NT2/D1 (cell line): ENCODE measurements around the gene TBC1D19.

ENCODE experiments used
- DNase-seq: peaks from one replicate; pipeline ENCODE4 v3.0.0-alpha.2; 2011; ENCODE audit warnings: low read depth, low spot score
- H3K27me3 ChIP-seq: 2 replicates; pipeline ENCODE4 v1.6.0; 2011; ENCODE audit warnings: mild to moderate bottlenecking; ENCODE audit not compliant: insufficient read length, insufficient read depth
- H3K36me3 ChIP-seq: 2 replicates; pipeline ENCODE4 v1.6.1; 2011; ENCODE audit warnings: mild to moderate bottlenecking, low read length, mixed read lengths; ENCODE audit not compliant: insufficient read depth, insufficient read length
- H3K4me1 ChIP-seq: 2 replicates; pipeline ENCODE4 v1.5.1; 2011; ENCODE audit not compliant: insufficient read depth, insufficient read length
- H3K4me3 ChIP-seq: 2 replicates; pipeline ENCODE4 v1.5.1; 2011; ENCODE audit warnings: low read depth; ENCODE audit not compliant: insufficient read length
- H3K9ac ChIP-seq: 2 replicates; pipeline ENCODE4 v1.6.0; 2011; ENCODE audit warnings: low read depth; ENCODE audit not compliant: insufficient read length
- H3K9me3 ChIP-seq: 2 replicates; pipeline ENCODE4 v1.5.1; 2011; ENCODE audit warnings: mild to moderate bottlenecking, low read length; ENCODE audit not compliant: insufficient read depth
- SUZ12 ChIP-seq: IDR thresholded peaks from 2 replicates; pipeline ENCODE4 v1.6.1; 2011; ENCODE audit not compliant: insufficient read length, insufficient read depth; ENCODE audit errors: extremely low read depth
- YY1 ChIP-seq: IDR thresholded peaks from 2 replicates; pipeline ENCODE4 v1.6.1; 2011; ENCODE audit not compliant: insufficient read length, insufficient read depth
- ZNF274 ChIP-seq: IDR thresholded peaks from 2 replicates; pipeline ENCODE4 v1.6.1; 2011; ENCODE audit warnings: mild to moderate bottlenecking, low read depth, low read length

Gene TBC1D19

DNA sequence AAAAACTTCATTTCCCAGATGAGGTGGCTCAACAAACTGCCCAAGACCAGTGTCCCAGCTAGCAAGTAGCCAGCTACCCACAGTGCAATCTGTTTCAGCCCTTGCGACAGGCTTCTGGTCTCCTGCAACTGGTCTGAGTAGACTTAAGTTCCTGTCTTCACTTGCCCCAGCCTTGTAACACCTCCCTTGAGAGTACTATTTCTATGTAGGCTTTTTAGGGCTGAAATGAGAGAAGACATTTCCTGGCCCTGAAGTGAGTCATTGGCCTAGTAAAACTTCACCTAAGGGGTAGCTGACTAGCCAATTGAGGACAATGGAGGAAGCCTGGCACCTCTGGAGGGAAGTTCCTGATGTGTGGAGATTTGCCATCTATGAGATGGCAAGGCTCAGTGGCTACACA, 196.7 kb downstream of the TBC1D19 start:
- DNase-seq, result no peak
- Histone ChIP-seq H3K9ac (no peak overlapping the region), H3K36me3 (no peaks in the 10 kb centered on the region), H3K27me3 (no peaks in the 10 kb centered on the region), H3K9me3 (no peaks in the 10 kb centered on the region), H3K4me3 (no peak overlapping the region), H3K4me1 (no peaks in the 10 kb centered on the region)
- TF ChIP-seq YY1 (no peak), SUZ12 (no peak), ZNF274 (no peak)

DNA sequence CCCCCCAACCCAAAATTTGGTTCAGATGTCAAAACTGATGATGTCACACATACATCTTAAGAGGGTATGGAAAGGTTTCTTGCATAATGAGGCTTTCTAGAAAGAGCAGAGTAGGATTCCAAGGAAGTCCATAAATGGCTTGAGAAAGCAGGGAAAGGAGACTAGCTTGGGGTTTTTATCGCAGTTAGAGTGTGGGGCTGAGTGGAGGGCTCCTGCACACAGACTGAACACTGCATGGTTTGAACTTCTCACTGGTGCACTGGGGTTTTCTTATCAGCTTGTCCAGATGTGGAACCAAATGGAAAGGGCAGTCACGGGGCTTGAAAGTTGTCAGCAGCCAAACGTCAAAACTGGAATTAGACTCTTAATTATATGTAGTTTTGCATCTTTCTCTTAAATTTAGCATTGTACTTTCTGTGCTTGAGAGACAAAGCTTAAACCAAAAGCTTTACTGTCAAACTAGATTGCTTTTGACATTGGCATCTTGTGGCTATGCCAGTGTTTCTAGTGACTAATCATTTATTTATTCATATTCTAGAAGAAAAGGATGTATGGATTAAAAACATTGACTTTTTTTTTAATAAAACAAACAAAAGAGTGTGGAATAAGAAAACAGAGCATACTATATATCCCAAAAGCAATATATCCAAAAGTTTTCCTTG, 198.4 kb downstream of the TBC1D19 start:
- Histone ChIP-seq H3K9ac (no peak overlapping the region), H3K4me1 (no peaks in the 10 kb centered on the region)

GRCh38 chr4:26782830-26783202, 198.9 kb downstream of the TBC1D19 start:
- H3K9ac ChIP-seq, result no peak overlapping the region

More for the DNA sequence above, 198.4 kb downstream of the TBC1D19 start:
- TF ChIP-seq ZNF274 (no peak), SUZ12 (no peak), YY1 (no peak)
- DNase-seq, result no peak
- Histone ChIP-seq H3K27me3 (no peaks in the 10 kb centered on the region), H3K36me3 (no peaks in the 10 kb centered on the region), H3K9me3 (no peaks in the 10 kb centered on the region), H3K4me3 (no peak overlapping the region)

DNA sequence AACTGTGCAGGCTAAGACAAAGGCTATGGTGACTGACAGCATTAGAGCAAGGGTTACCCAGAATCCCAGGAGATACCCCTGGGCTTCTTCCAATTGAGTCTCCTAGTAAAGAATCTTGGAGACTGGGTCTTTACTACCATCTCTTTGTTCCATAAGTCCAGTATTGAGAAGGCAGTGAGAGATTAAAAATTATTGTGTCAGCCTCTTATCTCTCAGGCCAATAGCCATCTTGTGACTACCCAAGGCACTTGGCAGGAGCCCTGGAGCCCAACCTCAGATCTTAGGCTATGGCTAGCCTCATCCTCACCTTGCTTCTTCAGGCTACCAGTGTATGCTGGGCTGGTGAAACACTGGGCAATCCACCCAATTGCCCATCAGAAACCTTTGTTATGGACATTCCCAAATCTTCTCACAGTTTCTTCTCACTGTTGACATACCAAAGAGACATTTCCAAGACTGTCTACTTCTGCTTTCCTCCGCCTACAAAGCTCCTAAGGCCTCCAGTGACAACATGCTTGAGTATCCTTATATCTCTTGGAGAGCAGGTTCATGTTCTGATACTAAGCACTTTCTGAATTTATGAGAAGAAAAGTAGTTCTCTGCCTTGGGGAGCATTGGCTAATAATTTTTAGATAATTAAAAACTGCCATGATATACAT, 200.5 kb downstream of the TBC1D19 start:
- TF ChIP-seq SUZ12, result no peak
- no peak for TF ChIP-seq YY1
- no peak for TF ChIP-seq ZNF274
- DNase-seq, result no peak
- no peaks in the 10 kb centered on the region for H3K36me3 ChIP-seq
- no peaks in the 10 kb centered on the region for H3K9me3 ChIP-seq
- H3K4me3 ChIP-seq, result no peak overlapping the region
- peaks cover 3% of the 10 kb centered on the region for H3K4me1 ChIP-seq
- H3K27me3 ChIP-seq, result no peaks in the 10 kb centered on the region
- no peak overlapping the region for H3K9ac ChIP-seq

More at GRCh38 chr4:26782830-26783202, 198.9 kb downstream of the TBC1D19 start:
- Histone ChIP-seq H3K9me3 (no peaks in the 10 kb centered on the region), H3K4me1 (no peaks in the 10 kb centered on the region), H3K36me3 (no peaks in the 10 kb centered on the region), H3K4me3 (no peak overlapping the region), H3K27me3 (no peaks in the 10 kb centered on the region)
- DNase-seq, result no peak
- TF ChIP-seq ZNF274 (no peak), SUZ12 (no peak), YY1 (no peak)

DNA sequence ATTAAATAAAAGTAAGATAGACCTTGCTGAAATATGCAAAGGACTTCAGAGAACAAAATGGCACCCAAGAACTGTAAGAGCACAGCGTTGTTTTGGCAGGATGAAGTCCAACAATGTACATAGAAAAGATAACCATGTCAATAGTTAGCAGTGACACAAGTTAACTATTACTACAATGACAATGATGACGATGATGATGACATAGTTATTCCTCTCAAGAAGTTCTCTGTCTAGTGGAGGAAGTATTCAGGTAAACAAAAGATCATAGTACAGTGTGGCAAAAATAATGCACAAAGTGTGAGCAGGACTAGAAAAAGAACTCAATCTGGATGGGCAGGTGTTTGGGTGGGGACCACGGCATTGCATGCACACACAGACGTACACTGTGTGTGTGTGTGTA, 201.4 kb downstream of the TBC1D19 start:
- Histone ChIP-seq H3K36me3 (no peaks in the 10 kb centered on the region), H3K9ac (no peak overlapping the region), H3K4me1 (peaks cover 3% of the 10 kb centered on the region), H3K27me3 (no peaks in the 10 kb centered on the region), H3K9me3 (no peaks in the 10 kb centered on the region), H3K4me3 (no peak overlapping the region)
- no peak for DNase-seq
- TF ChIP-seq ZNF274, result no peak
- TF ChIP-seq SUZ12, result no peak
- no peak for TF ChIP-seq YY1

- Histone ChIP-seq H3K9me3 (no peaks in the 10 kb centered on the region), H3K36me3 (no peaks in the 10 kb centered on the region), H3K4me3 (no peak overlapping the region), H3K4me1 (peaks cover 3% of the 10 kb centered on the region), H3K27me3 (no peaks in the 10 kb centered on the region), H3K9ac (no peak overlapping the region)
- TF ChIP-seq ZNF274 (no peak), SUZ12 (no peak), YY1 (no peak)
- no peak for DNase-seq
These were observed 201.9 kb downstream of the TBC1D19 start for GRCh38 chr4:26785810-26786209.

GRCh38 chr4:26786916-26787315, 203.0 kb downstream of the TBC1D19 start:
- Histone ChIP-seq H3K4me1 (peaks cover 3% of the 10 kb centered on the region), H3K9me3 (no peaks in the 10 kb centered on the region), H3K9ac (no peak overlapping the region), H3K36me3 (no peaks in the 10 kb centered on the region), H3K4me3 (no peak overlapping the region), H3K27me3 (no peaks in the 10 kb centered on the region)
- no peak for DNase-seq
- TF ChIP-seq YY1 (no peak), ZNF274 (no peak), SUZ12 (no peak)
